Liver (tissue), 9 donors: Measurements from ENCODE around the gene PRKAA2. TPM values are rescaled to one million over a fixed set of nuclear protein-coding genes. Genes with fewer than 3 reads are reported as not detected.

ENCODE experiments used
- DNase-seq: peaks from one replicate; pipeline ENCODE4 v3.0.0-alpha.2; 2017; ENCODE audit warnings: low spot score
- H3K27ac ChIP-seq, 2 donors: one replicate each; pipeline ENCODE4 v1.7.0; 2013; ENCODE audit warnings: inconsistent platforms in 2 of 2, low read length in 2 of 2, control low read depth in 1 of 2, low read depth in 1 of 2, mild to moderate bottlenecking in 1 of 2
- H3K27me3 ChIP-seq, 4 donors: one replicate each; pipeline versions ENCODE4 v1.6.1 to v1.7.0; 2013; ENCODE audit warnings: low read length in 3 of 4, inconsistent platforms in 1 of 4, mild to moderate bottlenecking in 1 of 4, moderate library complexity in 1 of 4; ENCODE audit not compliant: control insufficient read depth in 4 of 4, insufficient read depth in 4 of 4
- H3K36me3 ChIP-seq, 4 donors: one replicate each; pipeline versions ENCODE4 v1.6.1 to v1.7.0; 2013; ENCODE audit warnings: low read length in 3 of 4, mild to moderate bottlenecking in 3 of 4, low read depth in 1 of 4, moderate library complexity in 1 of 4; ENCODE audit not compliant: control insufficient read depth in 4 of 4, insufficient read depth in 3 of 4
- H3K4me1 ChIP-seq, 4 donors: one replicate each; pipeline versions ENCODE4 v1.6.1 to v1.7.0; 2013; ENCODE audit warnings: low read length in 3 of 4, mild to moderate bottlenecking in 3 of 4, moderate library complexity in 1 of 4; ENCODE audit not compliant: control insufficient read depth in 4 of 4, insufficient read depth in 4 of 4
- H3K4me3 ChIP-seq, 3 donors: one replicate each; pipeline versions ENCODE4 v1.6.1 to v1.7.0; 2013; ENCODE audit warnings: low read length in 3 of 3, control low read depth in 1 of 3, low read depth in 1 of 3, mild to moderate bottlenecking in 1 of 3
- H3K9ac ChIP-seq, 2 donors: one replicate each; pipeline ENCODE4 v1.7.0; 2013; ENCODE audit warnings: low read length in 2 of 2, mild to moderate bottlenecking in 2 of 2, moderate library complexity in 2 of 2, control low read depth in 1 of 2, low read depth in 1 of 2
- H3K9me3 ChIP-seq, 4 donors: one replicate each; pipeline versions ENCODE4 v1.6.1 to v1.7.0; 2013; ENCODE audit warnings: low read length in 3 of 4; ENCODE audit not compliant: control insufficient read depth in 4 of 4
- CTCF ChIP-seq: fragments of 150-350 bp; IDR thresholded peaks from 2 replicates; pipeline ENCODE4 v1.5.1; 2017; ENCODE audit warnings: improper control_type of control experiment, low read depth, low read length; ENCODE audit not compliant: missing input control
- EGR1 ChIP-seq, 2 donors: IDR thresholded peaks; 2 replicates each; pipeline ENCODE4 v1.6.1; 2016 to 2018; ENCODE audit warnings: antibody characterized with exemption in 2 of 2, low read depth in 2 of 2
- FOXA1 ChIP-seq: IDR thresholded peaks from 2 replicates; pipeline ENCODE4 v1.6.1; 2016; ENCODE audit warnings: antibody characterized with exemption
- FOXA2 ChIP-seq: IDR thresholded peaks from 2 replicates; pipeline ENCODE4 v1.6.1; 2016; ENCODE audit warnings: antibody characterized with exemption
- GABPA ChIP-seq, 2 donors: IDR thresholded peaks in 1 of 2; conservative IDR thresholded peaks in 1 of 2; 2 replicates each; pipeline ENCODE4 v1.6.1; 2016; ENCODE audit warnings: antibody characterized with exemption in 2 of 2, mild to moderate bottlenecking in 1 of 2, moderate library complexity in 1 of 2
- HNF4A ChIP-seq, 2 donors: conservative IDR thresholded peaks; 2 replicates each; pipeline ENCODE4 v1.6.1; 2016; ENCODE audit warnings: antibody characterized with exemption in 2 of 2, mild to moderate bottlenecking in 2 of 2
- HNF4G ChIP-seq: IDR thresholded peaks from 2 replicates; pipeline ENCODE4 v1.6.1; 2016; ENCODE audit warnings: antibody characterized with exemption
- JUND ChIP-seq, 2 donors: IDR thresholded peaks; 2 replicates each; pipeline ENCODE4 v1.6.1; 2016; ENCODE audit warnings: antibody characterized with exemption in 2 of 2
- MAX ChIP-seq: IDR thresholded peaks from 2 replicates; pipeline ENCODE4 v1.6.1; 2016; ENCODE audit warnings: antibody characterized with exemption
- NR2F2 ChIP-seq: IDR thresholded peaks from 2 replicates; pipeline ENCODE4 v1.6.1; 2016; ENCODE audit warnings: antibody characterized with exemption
- RAD21 ChIP-seq, 2 donors: IDR thresholded peaks; 2 replicates each; pipeline ENCODE4 v1.6.1; 2016; ENCODE audit warnings: antibody characterized with exemption in 2 of 2, mild to moderate bottlenecking in 2 of 2
- REST ChIP-seq: IDR thresholded peaks from 2 replicates; pipeline ENCODE4 v1.6.1; 2016; ENCODE audit warnings: antibody characterized with exemption, mild to moderate bottlenecking
- RXRA ChIP-seq, 2 donors: IDR thresholded peaks; 2 replicates each; pipeline ENCODE4 v1.6.1; 2017 to 2018; ENCODE audit warnings: antibody characterized with exemption in 2 of 2, mild to moderate bottlenecking in 1 of 2
- SP1 ChIP-seq: IDR thresholded peaks from 2 replicates; pipeline ENCODE4 v1.6.1; 2018; ENCODE audit warnings: antibody characterized with exemption, mild to moderate bottlenecking
- TAF1 ChIP-seq: conservative IDR thresholded peaks from 2 replicates; pipeline ENCODE4 v1.6.1; 2016; ENCODE audit warnings: antibody characterized with exemption, mild to moderate bottlenecking
- YY1 ChIP-seq: IDR thresholded peaks from 2 replicates; pipeline ENCODE4 v1.6.1; 2016; ENCODE audit warnings: antibody characterized with exemption, mild to moderate bottlenecking
- WGBS: extraction: QIAGEN DNeasy Blood & Tissue Kit; methylation state at CpG from one replicate; pipeline ENCODE4 v1.1.7; 2013; 5-methylcytosine and 5-hydroxymethylcytosine counted together
- polyA plus RNA-seq, 2 donors: library from polyadenylated mRNA; stranded (reverse) in 1 of 2; unstranded in 1 of 2; fragments of 200-250 nt in 1 of 2; fragments of >200 nt in 1 of 2; fragmentation: Nextera tagmentation in 1 of 2; extraction: Ambion mirVana in 1 of 2; gene quantifications; one replicate each; pipeline versions ENCODE4 v1.2.1 to v1.2.3, GENCODE V29; 2013 to 2015
- total RNA-seq, 2 donors: library from RNA; depleted of rRNA; stranded (reverse); fragments of >200 nt; gene quantifications; one replicate each; pipeline ENCODE4 v1.2.3, GENCODE V29; 2014
- donor health status: healthy.
- donor health status: healthy.
- donor health status: healthy.
- donor health status: healthy.
- donor health status: healthy.

Gene PRKAA2
- total and polyA plus RNA-seq, 4 donors: 0.33 to 2.7 (median 1.6) TPM

- H3K4me1 ChIP-seq: no peaks in the 10 kb centered on the region
- H3K9ac ChIP-seq: no peak overlapping the region
- WGBS: 90% methylated on average over 2 of the region's 2 CpGs
- no peaks in the 10 kb centered on the region for H3K27me3 ChIP-seq
- no peaks in the 10 kb centered on the region for H3K9me3 ChIP-seq
- H3K4me3 ChIP-seq: no peak overlapping the region
- TF ChIP-seq FOXA1 (no peak), HNF4G (no peak), EGR1 (IDR thresholded peaks at IDR 0.05; ENCODE audit: low read depth in 2 of 2) (no peak), CTCF (no peak), YY1 (no peak), RXRA (IDR thresholded peaks at IDR 0.05) (no peak), GABPA (IDR thresholded peaks at IDR 0.05 in 1 of 2, conservative IDR thresholded peaks at IDR 0.05 in 1 of 2) (no peak), RAD21 (IDR thresholded peaks at IDR 0.05) (no peak), MAX (no peak), TAF1 (no peak), JUND (IDR thresholded peaks at IDR 0.05) (no peak)
- H3K27ac ChIP-seq: no peak overlapping the region
- no peak for DNase-seq
- H3K36me3 ChIP-seq: no peaks in the 10 kb centered on the region
These were observed 26.4 kb downstream of the PRKAA2 start for GRCh38 chr1:56671542-56671941.

GRCh38 chr1:56672579-56672978 is 27.5 kb downstream of the PRKAA2 start:
- Histone ChIP-seq H3K9ac (no peak overlapping the region), H3K27me3 (no peaks in the 10 kb centered on the region), H3K9me3 (no peaks in the 10 kb centered on the region), H3K27ac (no peak overlapping the region), H3K4me1 (no peaks in the 10 kb centered on the region), H3K4me3 (no peak overlapping the region), H3K36me3 (no peaks in the 10 kb centered on the region)
- TF ChIP-seq NR2F2 (no peak), TAF1 (no peak), EGR1 (IDR thresholded peaks at IDR 0.05; ENCODE audit: low read depth in 2 of 2) (no peak), YY1 (no peak), FOXA2 (no peak), HNF4A (conservative IDR thresholded peaks at IDR 0.05) (no peak), MAX (no peak), SP1 (no peak), JUND (IDR thresholded peaks at IDR 0.05) (no peak)
- WGBS: 0% methylated on average over 1 of the region's 1 CpG
- DNase-seq: no peak

GRCh38 chr1:56675763-56676162 is 30.6 kb downstream of the PRKAA2 start:
- Histone ChIP-seq H3K4me1 (no peaks in the 10 kb centered on the region), H3K27me3 (no peaks in the 10 kb centered on the region), H3K27ac (no peak overlapping the region), H3K9me3 (no peaks in the 10 kb centered on the region), H3K36me3 (no peaks in the 10 kb centered on the region), H3K4me3 (no peak overlapping the region), H3K9ac (no peak overlapping the region)
- TF ChIP-seq NR2F2 (no peak), CTCF (no peak), REST (no peak), MAX (no peak), RXRA (IDR thresholded peaks at IDR 0.05) (no peak), HNF4A (conservative IDR thresholded peaks at IDR 0.05) (no peak), TAF1 (no peak), GABPA (IDR thresholded peaks at IDR 0.05 in 1 of 2, conservative IDR thresholded peaks at IDR 0.05 in 1 of 2) (no peak), FOXA1 (no peak), EGR1 (IDR thresholded peaks at IDR 0.05; ENCODE audit: low read depth in 2 of 2) (no peak), JUND (IDR thresholded peaks at IDR 0.05) (no peak), HNF4G (no peak)
- DNase-seq: no peak
